Prostate gland (tissue), 2 donors: ENCODE measurements around the gene GPS2.

ENCODE experiments used
- POLR2A ChIP-seq: fragments of 450-650 bp; IDR thresholded peaks from one replicate; pipeline ENCODE4 v1.6.1; 2016; ENCODE audit warnings: antibody characterized with exemption, mild to moderate bottlenecking
- POLR2AphosphoS5 ChIP-seq: sonication (generic); formaldehyde crosslinking; IDR thresholded peaks from one replicate; pipeline ENCODE4 v1.6.1; 2017; ENCODE audit warnings: antibody characterized with exemption
- TF ChIP-seq, protein P1 (sequence below), 4 experiments: fragments of 200-600 bp in 2 of 4; fragments of 450-650 bp in 2 of 4; sonication (generic) in 2 of 4; IDR thresholded peaks; 1 replicate in 3 of 4; 2 replicates in 1 of 4; pipeline ENCODE4 v1.5.1; 2016 to 2019; ENCODE audit warnings: antibody characterized with exemption in 4 of 4, mild to moderate bottlenecking in 2 of 4, moderate library complexity in 2 of 4

- TF ChIP-seq, protein P1, sequence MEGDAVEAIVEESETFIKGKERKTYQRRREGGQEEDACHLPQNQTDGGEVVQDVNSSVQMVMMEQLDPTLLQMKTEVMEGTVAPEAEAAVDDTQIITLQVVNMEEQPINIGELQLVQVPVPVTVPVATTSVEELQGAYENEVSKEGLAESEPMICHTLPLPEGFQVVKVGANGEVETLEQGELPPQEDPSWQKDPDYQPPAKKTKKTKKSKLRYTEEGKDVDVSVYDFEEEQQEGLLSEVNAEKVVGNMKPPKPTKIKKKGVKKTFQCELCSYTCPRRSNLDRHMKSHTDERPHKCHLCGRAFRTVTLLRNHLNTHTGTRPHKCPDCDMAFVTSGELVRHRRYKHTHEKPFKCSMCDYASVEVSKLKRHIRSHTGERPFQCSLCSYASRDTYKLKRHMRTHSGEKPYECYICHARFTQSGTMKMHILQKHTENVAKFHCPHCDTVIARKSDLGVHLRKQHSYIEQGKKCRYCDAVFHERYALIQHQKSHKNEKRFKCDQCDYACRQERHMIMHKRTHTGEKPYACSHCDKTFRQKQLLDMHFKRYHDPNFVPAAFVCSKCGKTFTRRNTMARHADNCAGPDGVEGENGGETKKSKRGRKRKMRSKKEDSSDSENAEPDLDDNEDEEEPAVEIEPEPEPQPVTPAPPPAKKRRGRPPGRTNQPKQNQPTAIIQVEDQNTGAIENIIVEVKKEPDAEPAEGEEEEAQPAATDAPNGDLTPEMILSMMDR (IDR thresholded peaks at IDR 0.05) = no peak
- TF ChIP-seq POLR2AphosphoS5 = no peak
- no peak for TF ChIP-seq POLR2A
Observed at GRCh38 chr17:7294614-7295153, 20.5 kb downstream of the GPS2 start, which contains the start of gene YBX2.
